Stimulated activated CD8-positive, alpha-beta memory T cell treated with anti-CD3 and anti-CD28 coated beads, Interleukin-15, amount 100 ng/mL, for 24 hours (primary cell): ENCODE results near the gene CANX.
A peak's percentile ranks its signal among the peaks of the same experiment; 100 is the strongest.
"Not testable (repeated sequence)": the region's sequence is repeated elsewhere in the genome, so short reads cannot be mapped to it uniquely, and the experiment has no call there.

ENCODE experiments used
- DNase-seq: peaks from one replicate; pipeline ENCODE4 v3.0.0-alpha.2; 2020; ENCODE audit warnings: low read depth

The CANX gene, protein sequence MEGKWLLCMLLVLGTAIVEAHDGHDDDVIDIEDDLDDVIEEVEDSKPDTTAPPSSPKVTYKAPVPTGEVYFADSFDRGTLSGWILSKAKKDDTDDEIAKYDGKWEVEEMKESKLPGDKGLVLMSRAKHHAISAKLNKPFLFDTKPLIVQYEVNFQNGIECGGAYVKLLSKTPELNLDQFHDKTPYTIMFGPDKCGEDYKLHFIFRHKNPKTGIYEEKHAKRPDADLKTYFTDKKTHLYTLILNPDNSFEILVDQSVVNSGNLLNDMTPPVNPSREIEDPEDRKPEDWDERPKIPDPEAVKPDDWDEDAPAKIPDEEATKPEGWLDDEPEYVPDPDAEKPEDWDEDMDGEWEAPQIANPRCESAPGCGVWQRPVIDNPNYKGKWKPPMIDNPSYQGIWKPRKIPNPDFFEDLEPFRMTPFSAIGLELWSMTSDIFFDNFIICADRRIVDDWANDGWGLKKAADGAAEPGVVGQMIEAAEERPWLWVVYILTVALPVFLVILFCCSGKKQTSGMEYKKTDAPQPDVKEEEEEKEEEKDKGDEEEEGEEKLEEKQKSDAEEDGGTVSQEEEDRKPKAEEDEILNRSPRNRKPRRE

GRCh38 chr5:179698935-179699615, at the start of gene CANX:
Gene CANX (plus strand): TSS chr5:179698967. CDS start chr5:179705682, 6,715 bp downstream.
- DNase-seq: no peak

DNA sequence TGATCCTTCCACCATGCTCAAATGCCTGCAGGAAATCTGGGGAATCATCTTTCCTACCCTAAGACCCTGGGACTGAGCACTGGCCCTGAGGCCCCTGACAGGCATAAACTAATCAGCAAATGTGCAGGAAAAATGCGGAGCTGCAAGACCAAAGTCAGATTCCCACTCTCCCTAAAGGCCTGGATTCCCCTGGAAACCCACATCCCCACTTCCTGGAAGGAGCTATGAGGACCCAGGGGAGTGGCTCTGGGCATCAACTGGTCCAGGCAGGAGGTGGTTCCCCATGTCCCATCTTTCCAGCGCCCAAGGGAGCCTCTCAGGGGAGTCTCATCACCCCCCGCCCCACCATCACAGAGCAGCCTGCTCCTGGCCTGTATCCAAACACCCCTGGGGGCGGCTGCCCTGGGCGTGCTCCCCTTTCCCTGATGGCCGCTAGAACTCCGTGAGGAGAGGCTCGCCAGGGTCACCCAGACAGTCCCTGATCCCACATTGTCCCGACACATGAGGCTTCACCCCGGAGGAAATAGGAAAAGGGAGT, 49.5 kb upstream of the CANX start:
- not testable (repeated sequence) for DNase-seq

- DNase-seq: not testable (repeated sequence)
These were observed 48.5 kb upstream of the CANX start for GRCh38 chr5:179650245-179650644.

- not testable (repeated sequence) for DNase-seq
These were observed 45.6 kb upstream of the CANX start for GRCh38 chr5:179653135-179653534.

DNA sequence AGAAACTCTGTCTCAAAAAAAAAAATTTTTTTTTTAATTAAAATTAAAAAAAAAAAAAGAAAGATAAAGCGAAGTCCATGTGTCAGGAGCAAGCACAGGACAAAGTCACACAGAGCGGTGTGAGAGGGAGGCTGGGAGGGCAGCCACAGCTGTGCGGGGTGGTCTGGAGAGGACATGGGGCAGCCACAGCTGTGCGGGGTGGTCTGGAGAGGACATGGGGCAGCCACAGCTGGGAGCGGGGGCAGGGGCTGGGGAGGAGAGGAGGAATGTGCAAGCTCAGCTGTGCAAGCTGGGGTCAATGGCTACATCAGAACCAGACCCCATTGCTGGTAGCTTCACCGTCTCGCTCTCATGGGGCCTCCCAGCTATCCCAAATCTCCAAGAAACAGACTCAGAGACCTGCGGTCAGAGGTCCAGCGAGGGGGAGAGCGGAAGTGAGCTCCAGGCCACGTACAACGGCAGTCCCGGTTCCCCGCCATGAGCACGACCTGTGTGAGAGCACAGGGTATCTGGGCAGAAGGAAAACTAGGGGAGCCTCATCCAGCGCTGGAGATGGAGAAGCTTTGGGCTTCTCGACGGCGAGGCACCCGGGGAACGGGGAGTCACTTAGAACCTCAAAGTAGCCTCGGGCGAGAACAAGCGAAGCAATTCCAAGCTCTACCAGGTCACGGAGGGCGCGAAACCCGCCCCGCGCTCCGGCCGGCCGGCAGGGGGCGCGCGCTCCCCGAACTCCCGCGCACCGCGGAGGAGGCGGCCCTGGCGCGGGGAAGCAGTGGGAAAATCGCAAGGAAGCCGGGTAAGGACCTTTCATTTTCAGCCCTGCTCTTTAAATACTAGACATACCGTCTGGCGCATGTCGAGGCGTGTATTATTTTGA, 41.2 kb upstream of the CANX start:
- not testable (repeated sequence) for DNase-seq

DNA sequence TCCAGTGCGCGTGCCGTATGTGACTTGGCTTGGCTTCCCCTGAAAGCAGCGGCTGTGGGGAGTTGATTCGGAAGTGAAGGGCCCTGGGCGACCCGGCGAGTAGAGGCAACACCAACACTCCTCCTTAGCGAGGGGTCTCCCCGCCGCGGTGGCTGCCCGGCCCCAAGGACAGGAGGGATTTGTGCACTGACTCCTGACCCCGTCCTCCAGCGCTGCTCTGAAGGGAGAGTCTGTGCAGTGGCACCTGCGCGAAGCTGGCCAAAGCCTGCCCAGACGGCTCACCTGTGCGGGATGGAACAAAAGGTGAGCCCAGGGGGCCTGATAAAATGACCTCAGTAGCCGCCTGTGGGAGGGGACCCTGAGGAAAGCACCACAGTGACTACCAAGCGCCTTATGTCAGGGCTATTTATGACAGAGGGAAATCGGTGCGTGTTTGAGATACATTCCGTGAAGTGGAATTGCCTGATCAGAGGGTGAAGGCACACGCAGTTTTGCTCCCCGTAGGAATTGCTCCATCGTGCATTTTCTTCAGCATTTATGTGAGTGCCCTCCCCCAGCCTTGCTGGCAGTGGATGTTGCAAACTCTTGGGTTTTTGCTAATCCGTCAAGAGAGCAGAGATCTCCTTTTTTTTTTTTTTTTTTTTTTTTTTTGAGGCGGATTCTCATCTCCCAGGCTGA, 40.4 kb upstream of the CANX start:
- DNase-seq: not testable (repeated sequence)

- not testable (repeated sequence) for DNase-seq
These were observed 37.1 kb upstream of the CANX start for GRCh38 chr5:179661647-179662046.

- no peak for DNase-seq
These were observed 30.4 kb upstream of the CANX start for GRCh38 chr5:179668391-179668790.

- peak; percentile 85 for DNase-seq
These were observed 20.3 kb upstream of the CANX start for GRCh38 chr5:179678223-179679013.

GRCh38 chr5:179679014-179679674, 19.6 kb upstream of the CANX start:
- DNase-seq: peak; percentile 21

- DNase-seq: no peak
These were observed 18.6 kb upstream of the CANX start for GRCh38 chr5:179680014-179680779.

DNA sequence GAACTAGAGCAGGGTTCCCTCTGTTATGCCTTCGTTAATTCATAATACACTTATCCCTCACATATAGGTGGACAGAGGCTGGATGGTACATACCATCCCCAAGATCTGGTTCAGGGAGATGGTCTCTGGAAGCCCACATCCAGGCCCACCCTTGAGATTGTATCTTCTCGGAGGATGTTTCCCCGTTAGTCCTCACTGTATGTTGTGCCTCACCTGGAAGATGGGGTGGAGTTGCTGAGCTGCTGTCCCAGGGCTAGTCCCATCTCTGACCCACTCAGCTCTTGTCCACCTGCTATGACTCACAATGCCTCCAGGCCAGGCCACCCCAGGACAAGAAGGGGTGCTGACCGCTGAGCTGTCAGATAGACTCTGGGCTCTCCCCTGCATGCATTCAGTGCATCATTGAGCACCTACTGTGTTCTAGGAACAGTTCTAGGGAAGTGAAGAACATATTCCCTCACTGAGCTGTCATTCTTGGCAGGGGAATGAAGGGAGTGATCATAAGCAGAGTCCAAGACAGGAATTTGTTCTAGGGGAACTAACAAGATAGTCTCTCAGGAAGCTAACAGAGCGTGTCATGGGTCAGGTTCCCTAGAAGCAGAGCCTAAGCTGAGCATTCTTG, 17.9 kb upstream of the CANX start, which contains the start of gene CBY3:
TSS of gene CBY3 (minus strand) at position 255 of the 622 bp plus-strand sequence. CDS start at position 139, 116 bp downstream.
- no peak for DNase-seq

DNA sequence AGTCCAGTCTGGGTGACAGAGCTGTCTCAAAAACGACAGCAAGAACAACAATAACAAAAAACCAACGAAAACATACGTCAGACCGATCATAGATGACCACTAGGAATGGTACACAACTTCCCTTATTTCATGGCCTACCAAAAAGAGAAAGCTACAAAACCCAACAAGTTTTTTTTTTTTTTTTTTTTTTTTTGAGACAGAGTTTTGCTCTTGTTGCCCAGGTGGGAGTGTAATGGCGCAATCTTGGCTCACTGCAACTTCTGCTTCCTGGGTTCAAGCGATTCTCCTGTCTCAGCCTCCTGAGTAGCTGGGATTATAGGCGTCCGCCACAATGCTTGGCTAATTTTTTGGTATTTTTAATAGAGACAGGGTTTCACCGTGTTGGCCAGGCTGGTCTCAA, 9.6 kb upstream of the CANX start:
- not testable (repeated sequence) for DNase-seq

DNA sequence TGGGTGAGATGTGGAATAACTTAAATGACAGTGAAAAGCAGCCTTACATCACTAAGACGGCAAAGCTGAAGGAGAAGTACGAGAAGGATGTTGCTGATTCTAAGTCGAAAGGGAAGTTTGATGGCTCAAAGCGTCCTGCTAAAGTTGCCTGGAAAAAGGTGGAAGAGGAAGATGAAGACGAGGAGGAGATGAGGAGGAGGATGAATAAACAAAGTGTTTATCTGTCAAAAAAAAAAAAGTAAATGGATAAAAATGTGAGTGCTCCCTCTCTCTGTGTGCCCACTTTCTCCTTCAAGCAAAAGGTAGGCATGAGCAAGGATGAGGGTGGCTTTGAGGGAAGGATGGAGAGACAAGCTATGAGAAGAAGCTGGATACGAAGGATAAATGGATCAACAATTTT, 4.2 kb upstream of the CANX start:
- DNase-seq: no peak

GRCh38 chr5:179696603-179697002, 2.2 kb upstream of the CANX start:
- DNase-seq: no peak

GRCh38 chr5:179697108-179697507, 1.7 kb upstream of the CANX start:
- no peak for DNase-seq

GRCh38 chr5:179697543-179697942, 1.2 kb upstream of the CANX start:
- not testable (repeated sequence) for DNase-seq
